ENCODE measurements around the gene PHAF1. TPM values are rescaled to one million over a fixed set of nuclear protein-coding genes. Genes with fewer than 3 reads are reported as not detected.

PHAF1 gene
- total RNA-seq, 4 donors from 2014 or later = 44.0 to 60.9 (median 53.1) TPM

GRCh38 chr16:67193536-67193935 lies 83.8 kb downstream of the PHAF1 start:
- H3K27ac ChIP-seq = no peak overlapping the region

GRCh38 chr16:67194260-67194659 lies 84.5 kb downstream of the PHAF1 start:
- Histone ChIP-seq H3K27ac (no peak overlapping the region), H3K27me3 (no peaks in the 10 kb centered on the region), H3K9me3 (no peaks in the 10 kb centered on the region), H3K36me3 (peaks cover 44% of the 10 kb centered on the region), H3K4me3 (no peak overlapping the region), H3K4me1 (peaks cover 50% of the 10 kb centered on the region)
- no peak for DNase-seq (ENCODE audit: low spot score in 2 of 2)
- WGBS = 84% methylated on average over 6 of the region's 6 CpGs
- no peak for TF ChIP-seq CTCF (IDR thresholded peaks at IDR 0.05)
- no peak for TF ChIP-seq POLR2A (IDR thresholded peaks at IDR 0.05)
- TF ChIP-seq POLR2AphosphoS5 (IDR thresholded peaks at IDR 0.05) = no peak
- no peak for TF ChIP-seq EP300 (IDR thresholded peaks at IDR 0.05)

More at GRCh38 chr16:67193536-67193935, 83.8 kb downstream of the PHAF1 start:
- DNase-seq (ENCODE audit: low spot score in 2 of 2) = no peak
- no peaks in the 10 kb centered on the region for H3K27me3 ChIP-seq
- peak overlapping the region; percentile 83 for H3K4me3 ChIP-seq
- no peak for TF ChIP-seq POLR2AphosphoS5 (IDR thresholded peaks at IDR 0.05)
- TF ChIP-seq POLR2A (IDR thresholded peaks at IDR 0.05) = no peak
- TF ChIP-seq EP300 (IDR thresholded peaks at IDR 0.05) = no peak
- TF ChIP-seq CTCF (IDR thresholded peaks at IDR 0.05) = no peak
- H3K9me3 ChIP-seq = no peaks in the 10 kb centered on the region
- H3K4me1 ChIP-seq = peaks cover 43% of the 10 kb centered on the region
- peaks cover 44% of the 10 kb centered on the region for H3K36me3 ChIP-seq

DNA sequence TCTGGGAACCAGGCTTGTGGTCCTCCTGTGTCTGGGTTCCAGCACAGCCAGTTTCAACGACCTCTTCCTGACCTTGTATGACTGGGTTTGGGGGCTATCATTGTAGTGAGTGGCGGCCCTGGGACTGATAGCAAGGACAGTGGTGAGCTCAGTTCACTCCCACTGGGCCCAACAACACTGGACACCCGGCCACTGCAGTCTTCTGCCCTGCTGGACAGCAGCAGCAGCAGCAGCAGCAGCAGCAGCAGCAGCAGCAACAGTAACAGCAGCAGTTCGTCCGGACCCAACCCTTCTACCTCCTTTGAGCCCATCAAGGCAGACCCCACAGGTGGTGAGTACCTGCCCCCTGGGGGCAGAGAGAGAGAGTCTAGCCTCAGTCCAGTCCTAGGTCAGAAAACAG lies 85.9 kb downstream of the PHAF1 start:
- peaks cover 44% of the 10 kb centered on the region for H3K36me3 ChIP-seq
- H3K9me3 ChIP-seq = no peaks in the 10 kb centered on the region
- TF ChIP-seq POLR2AphosphoS5 (IDR thresholded peaks at IDR 0.05) (no peak), EP300 (IDR thresholded peaks at IDR 0.05) (no peak), POLR2A (IDR thresholded peaks at IDR 0.05) (no peak), CTCF (IDR thresholded peaks at IDR 0.05) (no peak)
- no peak overlapping the region for H3K27ac ChIP-seq
- no peaks in the 10 kb centered on the region for H3K27me3 ChIP-seq
- no peak overlapping the region for H3K4me3 ChIP-seq
- 70% methylated on average over 2 of the region's 5 CpGs for WGBS
- DNase-seq (ENCODE audit: low spot score in 2 of 2) = no peak
- peaks cover 60% of the 10 kb centered on the region for H3K4me1 ChIP-seq

DNA sequence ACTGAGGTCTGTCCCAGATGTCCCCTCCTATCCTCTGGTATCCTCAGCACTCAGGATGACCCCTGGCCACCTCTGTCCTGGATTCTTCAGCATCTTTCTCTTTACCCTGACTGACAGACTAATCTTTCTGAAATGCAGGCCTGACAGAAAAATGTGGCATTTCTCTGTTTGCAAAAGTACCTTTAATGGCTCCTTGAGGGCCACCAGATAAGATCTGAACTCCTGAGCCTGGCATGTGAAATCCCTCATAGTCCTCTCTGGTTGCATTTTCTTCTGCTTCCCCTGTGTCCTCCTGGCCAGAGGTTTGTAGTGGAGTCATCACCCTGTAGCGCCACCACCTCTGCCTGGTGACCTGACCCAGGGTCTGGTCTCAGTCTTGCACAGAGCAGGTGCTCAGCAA lies 87.1 kb downstream of the PHAF1 start:
- Histone ChIP-seq H3K4me3 (no peak overlapping the region), H3K36me3 (peaks cover 52% of the 10 kb centered on the region), H3K27ac (no peak overlapping the region), H3K9me3 (no peaks in the 10 kb centered on the region), H3K27me3 (no peaks in the 10 kb centered on the region), H3K4me1 (peaks cover 53% of the 10 kb centered on the region)
- no peak for DNase-seq (ENCODE audit: low spot score in 2 of 2)
- WGBS = 100% methylated on average over 1 of the region's 1 CpG
- TF ChIP-seq POLR2A (IDR thresholded peaks at IDR 0.05) (no peak), POLR2AphosphoS5 (IDR thresholded peaks at IDR 0.05) (no peak), CTCF (IDR thresholded peaks at IDR 0.05) (no peak), EP300 (IDR thresholded peaks at IDR 0.05) (no peak)

DNA sequence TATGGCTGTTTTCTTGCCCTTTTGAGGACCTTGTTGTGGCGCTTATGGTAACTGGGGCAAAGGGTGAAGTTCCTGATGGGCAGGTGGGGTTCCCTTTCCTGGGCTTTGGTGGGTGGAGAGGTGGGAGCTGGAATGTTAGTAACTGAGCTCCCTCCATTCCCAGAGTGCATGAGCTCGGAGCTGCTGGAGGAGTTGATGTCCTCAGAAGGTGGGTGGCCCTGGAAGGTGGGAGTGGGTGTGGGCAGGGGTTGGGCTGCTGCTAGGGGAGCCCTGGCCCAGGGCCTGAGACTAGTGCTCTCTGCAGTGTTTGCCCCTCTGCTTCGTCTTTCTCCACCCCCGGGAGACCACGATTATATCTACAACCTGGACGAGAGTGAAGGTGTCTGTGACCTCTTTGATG lies 88.0 kb downstream of the PHAF1 start:
- Histone ChIP-seq H3K27me3 (no peaks in the 10 kb centered on the region), H3K27ac (no peak overlapping the region), H3K4me1 (peaks cover 49% of the 10 kb centered on the region), H3K36me3 (peaks cover 60% of the 10 kb centered on the region), H3K9me3 (no peaks in the 10 kb centered on the region), H3K4me3 (no peak overlapping the region)
- 69% methylated on average over 6 of the region's 6 CpGs for WGBS
- no peak for DNase-seq (ENCODE audit: low spot score in 2 of 2)
- TF ChIP-seq POLR2AphosphoS5 (IDR thresholded peaks at IDR 0.05) (no peak), POLR2A (IDR thresholded peaks at IDR 0.05) (no peak), CTCF (IDR thresholded peaks at IDR 0.05) (no peak), EP300 (IDR thresholded peaks at IDR 0.05) (no peak)

Other genes starting within 250 kb of the PHAF1 start
- 1 to 10 TPM; 5.0 to 8.3 (median 6.6) TPM for gene PDP2, start 229.4 kb upstream of the PHAF1 start, total RNA-seq
- under 1 TPM in 1 of 4 donors, not detected in 3; 0.45 TPM for gene CDH16, start 191.1 kb upstream of the PHAF1 start, total RNA-seq
- 10 to 100 TPM in 1 of 4 donors, 1 to 10 TPM in 3; 1.5 to 12.1 (median 4.6) TPM for gene RRAD, start 184.4 kb upstream of the PHAF1 start, total RNA-seq
- 10 to 100 TPM; 34.4 to 69.0 (median 45.0) TPM for gene CIAO2B, start 175.5 kb upstream of the PHAF1 start, total RNA-seq
- 10 to 100 TPM; 33.6 to 56.0 (median 42.3) TPM for gene CES2, start 174.4 kb upstream of the PHAF1 start, total RNA-seq
- gene CES3, start 148.7 kb upstream of the PHAF1 start, total RNA-seq = 1 to 10 TPM in 3 of 4 donors, not detected in 1; 1.4 to 2.2 (median 1.5) TPM
- gene CES4A, start 121.4 kb upstream of the PHAF1 start, total RNA-seq = 100 to 1,000 TPM in 2 of 4 donors, 10 to 100 TPM in 2; 47.2 to 148 (median 99.9) TPM
- 10 to 100 TPM; 28.2 to 68.3 (median 46.6) TPM for gene CBFB, start 80.8 kb upstream of the PHAF1 start, total RNA-seq
- 1 to 10 TPM; 7.5 to 9.7 (median 9.0) TPM for gene B3GNT9, start 41.1 kb downstream of the PHAF1 start, total RNA-seq
- 10 to 100 TPM; 25.9 to 34.4 (median 28.7) TPM for gene TRADD, start 50.0 kb downstream of the PHAF1 start, total RNA-seq
- gene FBXL8, start 50.0 kb downstream of the PHAF1 start, total RNA-seq = 100 to 1,000 TPM in 1 of 4 donors, 10 to 100 TPM in 3; 45.0 to 134 (median 58.8) TPM
- 100 to 1,000 TPM in 2 of 4 donors, 10 to 100 TPM in 2; 56.5 to 351 (median 102) TPM for gene HSF4, start 54.8 kb downstream of the PHAF1 start, total RNA-seq
- 100 to 1,000 TPM in 2 of 4 donors, 10 to 100 TPM in 2; 64.3 to 116 (median 90.5) TPM for gene NOL3, start 60.6 kb downstream of the PHAF1 start, total RNA-seq
- gene MATCAP1, start 74.0 kb downstream of the PHAF1 start, total RNA-seq = 10 to 100 TPM; 14.2 to 30.0 (median 17.3) TPM
- gene EXOC3L1, start 80.2 kb downstream of the PHAF1 start, total RNA-seq = 1 to 10 TPM in 3 of 4 donors, under 1 TPM in 1; 0.45 to 2.0 (median 1.9) TPM
- gene E2F4, start 82.2 kb downstream of the PHAF1 start, total RNA-seq = 100 to 1,000 TPM in 1 of 4 donors, 10 to 100 TPM in 3; 92.6 to 106 (median 96.8) TPM
- 10 to 100 TPM; 48.0 to 77.6 (median 56.7) TPM for gene ELMO3, start 89.2 kb downstream of the PHAF1 start, total RNA-seq
- gene TMEM208, start 117.2 kb downstream of the PHAF1 start, total RNA-seq = 10 to 100 TPM; 32.8 to 46.8 (median 40.0) TPM
- gene FHOD1, start 137.5 kb downstream of the PHAF1 start, total RNA-seq = 10 to 100 TPM in 3 of 4 donors, 1 to 10 TPM in 1; 7.7 to 28.8 (median 15.3) TPM
- under 1 TPM; 0.26 to 0.64 (median 0.43) TPM for gene SLC9A5, start 139.0 kb downstream of the PHAF1 start, total RNA-seq
- 10 to 100 TPM; 13.8 to 36.8 (median 26.9) TPM for gene PLEKHG4, start 169.6 kb downstream of the PHAF1 start, total RNA-seq
- gene KCTD19, start 216.8 kb downstream of the PHAF1 start, total RNA-seq = under 1 TPM in 1 of 4 donors, not detected in 3; 0.25 TPM
- under 1 TPM in 2 of 4 donors, not detected in 2; 0.42 to 0.56 TPM for gene LRRC36, start 216.9 kb downstream of the PHAF1 start, total RNA-seq